Small intestine (tissue), 7 donors: ENCODE measurements around the gene PDK2. TPM values are rescaled to one million over a fixed set of nuclear protein-coding genes. Genes with fewer than 3 reads are reported as not detected.

ENCODE experiments used
- DNase-seq, 2 donors: peaks; one replicate each; pipeline versions ENCODE4 v3.0.0 to v3.0.0-alpha.2; 2013
- FAIRE-seq: peaks from 2 replicates; lab custom pipeline; 2012; peaks lifted over from hg19 to GRCh38; lab: Jason Lieb, UNC
- H3K27ac ChIP-seq, 3 donors: one replicate each; pipeline ENCODE4 v1.5.1; 2013; ENCODE audit warnings: low read length in 2 of 3, mild to moderate bottlenecking in 2 of 3, control low read depth in 1 of 3, inconsistent platforms in 1 of 3, low read depth in 1 of 3, moderate library complexity in 1 of 3
- H3K27me3 ChIP-seq, 3 donors: one replicate each; pipeline ENCODE4 v1.6.1; 2013; ENCODE audit warnings: low read length in 3 of 3, inconsistent platforms in 1 of 3; ENCODE audit not compliant: control insufficient read depth in 3 of 3, insufficient read depth in 3 of 3
- H3K36me3 ChIP-seq, 3 donors: one replicate each; pipeline ENCODE4 v1.6.1; 2013; ENCODE audit warnings: low read length in 3 of 3, inconsistent platforms in 1 of 3, low read depth in 1 of 3, mild to moderate bottlenecking in 1 of 3, moderate library complexity in 1 of 3; ENCODE audit not compliant: control insufficient read depth in 3 of 3, insufficient read depth in 2 of 3
- H3K4me1 ChIP-seq, 3 donors: one replicate each; pipeline ENCODE4 v1.6.1; 2013; ENCODE audit warnings: low read length in 2 of 3, inconsistent platforms in 1 of 3, low read depth in 1 of 3, mild to moderate bottlenecking in 1 of 3, moderate library complexity in 1 of 3; ENCODE audit not compliant: control insufficient read depth in 3 of 3, insufficient read depth in 2 of 3
- H3K4me3 ChIP-seq, 3 donors: one replicate each; pipeline ENCODE4 v1.5.1; 2013; ENCODE audit warnings: low read length in 3 of 3, control low read depth in 1 of 3, inconsistent platforms in 1 of 3, low read depth in 1 of 3, mild to moderate bottlenecking in 1 of 3, moderate library complexity in 1 of 3
- H3K9me3 ChIP-seq, 2 donors: one replicate each; pipeline ENCODE4 v1.6.1; 2013; ENCODE audit warnings: low read depth in 1 of 2, low read length in 1 of 2; ENCODE audit not compliant: control insufficient read depth in 2 of 2, insufficient read depth in 1 of 2
- WGBS, 3 donors: extraction: QIAGEN DNeasy Blood & Tissue Kit; methylation state at CpG; one replicate each; pipeline ENCODE4 v1.1.7; 2013; 5-methylcytosine and 5-hydroxymethylcytosine counted together
- polyA plus RNA-seq, 4 donors: library from polyadenylated mRNA; stranded (reverse) in 3 of 4; unstranded in 1 of 4; fragments of 200-250 nt in 3 of 4; fragments of 120-200 nt in 1 of 4; gene quantifications; one replicate each; pipeline versions ENCODE4 v1.2.1 to v1.2.3, GENCODE V29; 2013
- donor health status: healthy with polysubstance abuse.
- donor health status: control.
- donor health status: control.
- donor health status: Bipolar disorder and iron deficiency.
- donor health status: healthy.

Gene PDK2
- polyA plus RNA-seq, 4 donors, result 27.2 to 125 (median 36.8) TPM

GRCh38 chr17:50076591-50077235 lies 18.4 kb upstream of the PDK2 start:
- no peak for FAIRE-seq
- peaks cover 0 to 2% of the 10 kb centered on the region in 2 donors for H3K9me3 ChIP-seq
- WGBS, 3 donors, result 45 to 61% (median 57%) methylated on average over 35 to 39 of the region's 39 CpGs
- no peaks in the 10 kb centered on the region for H3K4me1 ChIP-seq
- H3K36me3 ChIP-seq, result peaks cover 0 to 97% (median 33%) of the 10 kb centered on the region in 3 donors
- peak; percentile 34 to 53 for DNase-seq
- no peak overlapping the region for H3K27ac ChIP-seq
- no peaks in the 10 kb centered on the region for H3K27me3 ChIP-seq
- no peak overlapping the region for H3K4me3 ChIP-seq

- H3K27me3 ChIP-seq, result no peaks in the 10 kb centered on the region
- H3K9me3 ChIP-seq, result no peaks in the 10 kb centered on the region
- FAIRE-seq (no peak), DNase-seq (no peak)
- H3K36me3 ChIP-seq, result peaks cover 0 to 92% (median 24%) of the 10 kb centered on the region in 3 donors
- H3K4me3 ChIP-seq, result no peak overlapping the region
- 91 to 95% (median 94%) methylated on average over 4 of the region's 4 CpGs for WGBS, 3 donors
- H3K4me1 ChIP-seq, result no peaks in the 10 kb centered on the region
- H3K27ac ChIP-seq, result no peak overlapping the region
Measured at GRCh38 chr17:50078430-50078829, 16.7 kb upstream of the PDK2 start.

GRCh38 chr17:50079334-50080095 lies 15.6 kb upstream of the PDK2 start:
- peaks cover 0 to 82% (median 23%) of the 10 kb centered on the region in 3 donors for H3K36me3 ChIP-seq
- H3K9me3 ChIP-seq, result no peaks in the 10 kb centered on the region
- H3K4me3 ChIP-seq, result no peak overlapping the region
- H3K27ac ChIP-seq, result no peak overlapping the region
- no peaks in the 10 kb centered on the region for H3K4me1 ChIP-seq
- peak; percentile 51 to 74 for DNase-seq
- WGBS, 3 donors, result 38 to 66% (median 52%) methylated on average over 12 of the region's 12 CpGs
- no peaks in the 10 kb centered on the region for H3K27me3 ChIP-seq
- FAIRE-seq, result no peak

GRCh38 chr17:50080096-50080480 lies 15.1 kb upstream of the PDK2 start:
- no peaks in the 10 kb centered on the region for H3K9me3 ChIP-seq
- H3K4me1 ChIP-seq, result no peaks in the 10 kb centered on the region
- H3K27me3 ChIP-seq, result no peaks in the 10 kb centered on the region
- H3K27ac ChIP-seq, result no peak overlapping the region
- H3K36me3 ChIP-seq, result peaks cover 0 to 81% (median 23%) of the 10 kb centered on the region in 3 donors
- H3K4me3 ChIP-seq, result no peak overlapping the region
- FAIRE-seq (no peak), DNase-seq (no peak)
- 43 to 77% (median 61%) methylated on average over 11 of the region's 11 CpGs for WGBS, 3 donors

- no peaks in the 10 kb centered on the region for H3K4me1 ChIP-seq
- FAIRE-seq (no peak), DNase-seq (no peak)
- no peak overlapping the region for H3K27ac ChIP-seq
- H3K36me3 ChIP-seq, result peaks cover 0 to 77% (median 23%) of the 10 kb centered on the region in 3 donors
- no peaks in the 10 kb centered on the region for H3K27me3 ChIP-seq
- 81 to 90% (median 90%) methylated on average over 7 of the region's 7 CpGs for WGBS, 3 donors
- H3K4me3 ChIP-seq, result no peak overlapping the region
- H3K9me3 ChIP-seq, result no peaks in the 10 kb centered on the region
Measured at GRCh38 chr17:50080827-50081226, 14.3 kb upstream of the PDK2 start.

GRCh38 chr17:50081757-50082156 lies 13.4 kb upstream of the PDK2 start:
- H3K4me3 ChIP-seq, result no peak overlapping the region
- no peak overlapping the region for H3K27ac ChIP-seq
- H3K36me3 ChIP-seq, result peaks cover 0 to 72% (median 21%) of the 10 kb centered on the region in 3 donors
- no peaks in the 10 kb centered on the region for H3K27me3 ChIP-seq
- no peaks in the 10 kb centered on the region for H3K9me3 ChIP-seq
- H3K4me1 ChIP-seq, result no peaks in the 10 kb centered on the region
- 81 to 87% (median 84%) methylated on average over 5 of the region's 5 CpGs for WGBS, 3 donors
- no peak for DNase-seq
- FAIRE-seq, result no peak

- Histone ChIP-seq H3K9me3 (no peaks in the 10 kb centered on the region), H3K4me1 (no peaks in the 10 kb centered on the region), H3K36me3 (peaks cover 0 to 59% (median 14%) of the 10 kb centered on the region in 3 donors), H3K4me3 (no peak overlapping the region), H3K27me3 (no peaks in the 10 kb centered on the region), H3K27ac (no peak overlapping the region)
- WGBS, 3 donors, result 48 to 52% (median 49%) methylated on average over 10 of the region's 10 CpGs
- peak; percentile 66 to 78 for DNase-seq
- no peak for FAIRE-seq
Measured at GRCh38 chr17:50087246-50087911, 7.8 kb upstream of the PDK2 start.

GRCh38 chr17:50087912-50088405 lies 7.2 kb upstream of the PDK2 start:
- DNase-seq (no peak), FAIRE-seq (no peak)
- Histone ChIP-seq H3K4me1 (no peaks in the 10 kb centered on the region), H3K27ac (no peak overlapping the region), H3K4me3 (no peak overlapping the region), H3K9me3 (no peaks in the 10 kb centered on the region), H3K27me3 (no peaks in the 10 kb centered on the region), H3K36me3 (peaks cover 0 to 58% (median 13%) of the 10 kb centered on the region in 3 donors)
- WGBS, 3 donors, result 81 to 90% (median 86%) methylated on average over 19 of the region's 19 CpGs
